Astrocyte of the spinal cord (primary cell): ENCODE measurements around the gene PRKCE.
A peak's percentile ranks its signal among the peaks of the same experiment; 100 is the strongest.

Source experiments
- DNase-seq: peaks from one replicate; pipeline ENCODE4 v3.0.0; 2011; ENCODE audit warnings: low read depth, low spot score
- H3K4me3 ChIP-seq: 2 replicates; pipeline ENCODE4 v1.5.1; 2011; ENCODE audit warnings: low read depth, mild to moderate bottlenecking, low read length, moderate library complexity
- in situ Hi-C: cut with HindIII; loops from 2 replicates; pipeline ENCODE4 v1.10.0; 2017; ENCODE audit warnings: low sequenced_read_pairs
- TF ChIP-seq, protein P1 (sequence below): IDR thresholded peaks from 2 replicates; pipeline ENCODE4 v1.5.1; 2012; ENCODE audit warnings: low read depth, mild to moderate bottlenecking, low read length, inconsistent platforms

PRKCE gene

GRCh38 chr2:45881970-45882581, 230.6 kb downstream of the PRKCE start:
- H3K4me3 ChIP-seq = no peak overlapping the region
- in situ Hi-C loops = no loop called here
- DNase-seq = no peak
- TF ChIP-seq, protein P1, sequence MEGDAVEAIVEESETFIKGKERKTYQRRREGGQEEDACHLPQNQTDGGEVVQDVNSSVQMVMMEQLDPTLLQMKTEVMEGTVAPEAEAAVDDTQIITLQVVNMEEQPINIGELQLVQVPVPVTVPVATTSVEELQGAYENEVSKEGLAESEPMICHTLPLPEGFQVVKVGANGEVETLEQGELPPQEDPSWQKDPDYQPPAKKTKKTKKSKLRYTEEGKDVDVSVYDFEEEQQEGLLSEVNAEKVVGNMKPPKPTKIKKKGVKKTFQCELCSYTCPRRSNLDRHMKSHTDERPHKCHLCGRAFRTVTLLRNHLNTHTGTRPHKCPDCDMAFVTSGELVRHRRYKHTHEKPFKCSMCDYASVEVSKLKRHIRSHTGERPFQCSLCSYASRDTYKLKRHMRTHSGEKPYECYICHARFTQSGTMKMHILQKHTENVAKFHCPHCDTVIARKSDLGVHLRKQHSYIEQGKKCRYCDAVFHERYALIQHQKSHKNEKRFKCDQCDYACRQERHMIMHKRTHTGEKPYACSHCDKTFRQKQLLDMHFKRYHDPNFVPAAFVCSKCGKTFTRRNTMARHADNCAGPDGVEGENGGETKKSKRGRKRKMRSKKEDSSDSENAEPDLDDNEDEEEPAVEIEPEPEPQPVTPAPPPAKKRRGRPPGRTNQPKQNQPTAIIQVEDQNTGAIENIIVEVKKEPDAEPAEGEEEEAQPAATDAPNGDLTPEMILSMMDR = no peak

GRCh38 chr2:45882707-45883602, 231.5 kb downstream of the PRKCE start:
- in situ Hi-C loops = no loop called here
- TF ChIP-seq, protein P1 = no peak
- DNase-seq = peak; percentile 23
- no peak overlapping the region for H3K4me3 ChIP-seq

DNA sequence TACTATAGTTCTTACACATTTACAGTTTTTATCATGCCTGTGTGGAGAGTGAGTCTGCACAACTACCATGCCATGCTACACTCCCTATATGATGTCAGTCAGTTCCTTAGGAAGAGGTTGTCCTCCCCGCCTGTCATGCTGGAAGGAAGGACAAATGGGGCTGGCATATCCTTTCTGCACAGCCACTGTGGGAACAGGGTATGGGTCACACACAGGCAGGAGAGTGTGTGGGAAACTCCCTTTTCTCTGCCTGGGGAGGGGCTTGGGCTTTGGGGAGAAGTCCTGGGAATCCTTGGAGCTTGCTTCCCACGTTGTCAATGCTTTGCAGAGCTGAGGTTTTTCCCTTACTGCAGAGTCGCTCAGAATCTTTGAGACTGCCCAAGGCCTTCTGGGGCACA, 232.1 kb downstream of the PRKCE start:
- DNase-seq = no peak

DNA sequence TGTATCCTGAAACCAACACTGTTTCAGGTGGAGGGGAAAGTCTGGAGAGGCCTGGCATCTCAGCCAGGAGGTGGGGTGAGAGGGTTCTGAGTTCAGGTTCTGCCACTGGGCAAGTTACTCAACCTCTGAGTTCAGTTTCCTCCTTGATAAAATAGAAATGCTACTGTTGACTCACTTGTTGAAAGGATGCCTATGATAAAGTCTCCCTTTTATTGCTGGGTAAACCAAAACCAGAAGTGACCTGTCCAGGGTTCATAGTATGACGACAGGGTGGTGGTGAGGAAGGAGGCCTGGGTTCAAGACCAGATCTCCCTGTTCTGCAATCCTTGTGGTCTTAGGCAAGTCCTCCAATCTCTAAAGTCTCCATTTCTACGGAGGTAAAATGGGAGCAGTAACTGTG, 232.7 kb downstream of the PRKCE start:
- DNase-seq = no peak
- in situ Hi-C loops = no loop called here
- TF ChIP-seq, protein P1 = no peak
- no peak overlapping the region for H3K4me3 ChIP-seq

More for the DNA sequence above, 232.1 kb downstream of the PRKCE start:
- no peak overlapping the region for H3K4me3 ChIP-seq
- in situ Hi-C loops = no loop called here
- TF ChIP-seq, protein P1 = no peak

DNA sequence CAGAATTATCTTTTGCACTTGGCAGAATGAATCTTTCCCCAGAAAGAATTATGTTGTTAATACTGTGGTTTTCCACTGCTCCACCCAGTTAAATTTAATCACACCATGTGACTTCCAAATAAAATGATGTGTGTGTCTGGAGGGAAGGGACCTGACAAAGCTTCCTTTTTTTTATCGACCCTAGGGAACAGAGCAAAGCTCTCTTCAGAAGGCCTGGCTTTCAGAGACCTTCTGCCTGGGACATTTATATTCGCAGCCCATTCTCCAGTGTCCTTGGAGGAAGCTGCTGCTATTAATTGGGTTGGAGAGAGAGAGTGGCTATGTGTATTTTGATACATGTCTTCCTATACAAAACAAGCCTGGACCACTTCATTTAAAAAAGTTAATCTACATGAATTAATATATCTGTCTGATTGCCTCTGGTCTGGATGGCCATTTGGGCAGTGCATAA, 233.7 kb downstream of the PRKCE start:
- TF ChIP-seq, protein P1 = no peak
- in situ Hi-C loops = no loop called here
- no peak for DNase-seq
- H3K4me3 ChIP-seq = no peak overlapping the region

GRCh38 chr2:45886171-45886663, 234.7 kb downstream of the PRKCE start:
- TF ChIP-seq, protein P1 = no peak
- DNase-seq = no peak
- no peak overlapping the region for H3K4me3 ChIP-seq
- in situ Hi-C loops = no loop called here
